ENCODE measurements around the gene ACAD10. TPM values are rescaled to one million over a fixed set of nuclear protein-coding genes. Genes with fewer than 3 reads are reported as not detected.

Gene ACAD10
- total RNA-seq, 4 donors from 2014 or later: 8.8 to 21.6 (median 16.8) TPM

DNA sequence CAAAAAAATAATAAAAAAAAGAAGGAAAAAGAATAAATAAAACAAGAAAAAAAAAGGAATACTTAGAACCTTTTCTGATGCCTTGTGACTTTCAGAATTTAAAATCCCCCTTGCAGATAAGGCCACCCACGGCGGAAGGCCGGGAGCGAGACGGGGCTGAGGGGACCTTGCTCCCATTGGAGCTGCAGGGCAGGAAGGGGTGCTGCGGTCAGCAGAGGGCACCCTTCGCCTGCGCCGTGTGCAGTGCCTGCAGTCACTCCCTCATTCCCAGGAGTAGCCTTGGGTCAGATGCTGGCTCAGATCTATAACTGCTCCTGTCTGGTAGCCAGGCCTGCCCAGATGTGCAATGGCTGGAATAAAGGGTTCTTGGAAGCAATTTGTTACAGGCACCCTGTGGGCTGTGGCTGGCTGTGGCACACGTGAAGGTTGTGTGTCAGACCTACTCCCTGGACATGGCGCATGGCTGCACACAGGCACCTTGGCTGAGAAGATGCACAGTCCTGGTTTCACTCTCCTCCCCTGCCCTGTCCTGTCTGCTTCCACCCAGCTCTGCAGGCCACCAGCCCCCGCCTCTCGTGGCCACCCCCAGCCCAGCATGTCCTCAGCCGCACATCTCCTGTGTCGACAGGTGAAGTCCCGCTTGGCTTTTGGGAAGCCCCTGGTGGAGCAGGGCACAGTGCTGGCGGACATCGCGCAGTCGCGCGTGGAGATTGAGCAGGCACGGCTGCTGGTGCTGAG, 67.5 kb downstream of the ACAD10 start:
- intact Hi-C loops (cut with DNase I): loop anchor here (2.0 kb wide), 1 partner anchor 59 kb away; no protein-coding TSS in a partner anchor
- TF ChIP-seq EP300 (IDR thresholded peaks at IDR 0.05) (no peak), POLR2A (IDR thresholded peaks at IDR 0.05; ENCODE audit: low read depth) (no peak), POLR2AphosphoS5 (IDR thresholded peaks at IDR 0.05) (peak; percentile 34 to 36)
- TF ChIP-seq, protein P1, sequence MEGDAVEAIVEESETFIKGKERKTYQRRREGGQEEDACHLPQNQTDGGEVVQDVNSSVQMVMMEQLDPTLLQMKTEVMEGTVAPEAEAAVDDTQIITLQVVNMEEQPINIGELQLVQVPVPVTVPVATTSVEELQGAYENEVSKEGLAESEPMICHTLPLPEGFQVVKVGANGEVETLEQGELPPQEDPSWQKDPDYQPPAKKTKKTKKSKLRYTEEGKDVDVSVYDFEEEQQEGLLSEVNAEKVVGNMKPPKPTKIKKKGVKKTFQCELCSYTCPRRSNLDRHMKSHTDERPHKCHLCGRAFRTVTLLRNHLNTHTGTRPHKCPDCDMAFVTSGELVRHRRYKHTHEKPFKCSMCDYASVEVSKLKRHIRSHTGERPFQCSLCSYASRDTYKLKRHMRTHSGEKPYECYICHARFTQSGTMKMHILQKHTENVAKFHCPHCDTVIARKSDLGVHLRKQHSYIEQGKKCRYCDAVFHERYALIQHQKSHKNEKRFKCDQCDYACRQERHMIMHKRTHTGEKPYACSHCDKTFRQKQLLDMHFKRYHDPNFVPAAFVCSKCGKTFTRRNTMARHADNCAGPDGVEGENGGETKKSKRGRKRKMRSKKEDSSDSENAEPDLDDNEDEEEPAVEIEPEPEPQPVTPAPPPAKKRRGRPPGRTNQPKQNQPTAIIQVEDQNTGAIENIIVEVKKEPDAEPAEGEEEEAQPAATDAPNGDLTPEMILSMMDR (IDR thresholded peaks at IDR 0.05): peak; percentile 79 to 87 (median 82)
- Histone ChIP-seq H3K9me3 (no peaks in the 10 kb centered on the region), H3K4me3 (no peak overlapping the region), H3K36me3 (peaks cover 0 to 70% (median 37%) of the 10 kb centered on the region in 4 donors), H3K27ac (replicated peaks in 1 of 4) (no peak overlapping the region), H3K27me3 (no peaks in the 10 kb centered on the region), H3K4me1 (peaks cover 24 to 36% (median 30%) of the 10 kb centered on the region in 4 donors)
- 65% methylated on average over 23 of the region's 23 CpGs for WGBS
- no peak for DNase-seq (ENCODE audit: extremely low spot score)

DNA sequence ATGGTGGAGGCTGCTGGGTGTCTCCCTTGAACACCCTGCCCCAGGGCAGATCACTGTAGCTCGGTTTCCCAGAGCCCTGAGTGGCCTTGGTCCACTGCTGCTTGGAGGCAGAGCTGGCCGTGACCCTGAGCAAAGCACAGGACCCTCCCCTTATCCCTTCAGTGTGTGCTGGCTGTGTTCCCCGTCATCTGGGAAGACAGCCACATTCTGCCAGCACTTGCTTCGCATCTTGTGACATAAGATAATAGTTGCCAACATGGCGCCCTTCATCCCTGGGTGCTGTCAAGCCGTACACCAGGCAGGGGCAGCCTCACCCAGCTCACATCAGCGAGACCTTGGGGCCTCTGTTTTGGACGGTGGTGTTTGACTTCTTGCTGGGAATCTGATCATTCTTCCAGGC, 68.8 kb downstream of the ACAD10 start:
- H3K4me3 ChIP-seq: no peak overlapping the region
- TF ChIP-seq EP300 (IDR thresholded peaks at IDR 0.05) (no peak), POLR2AphosphoS5 (IDR thresholded peaks at IDR 0.05) (no peak)
- TF ChIP-seq, protein P1 (IDR thresholded peaks at IDR 0.05): no peak
- H3K27me3 ChIP-seq: no peaks in the 10 kb centered on the region
- intact Hi-C loops (cut with DNase I): no loop called here
- H3K9me3 ChIP-seq: no peaks in the 10 kb centered on the region
- 74% methylated on average over 5 of the region's 8 CpGs for WGBS
- no peak for DNase-seq (ENCODE audit: extremely low spot score)
- no peak overlapping the region for H3K27ac ChIP-seq (replicated peaks in 1 of 4)
- peaks cover 0 to 59% (median 30%) of the 10 kb centered on the region in 4 donors for H3K36me3 ChIP-seq
- H3K4me1 ChIP-seq: peaks cover 16 to 27% (median 25%) of the 10 kb centered on the region in 4 donors

DNA sequence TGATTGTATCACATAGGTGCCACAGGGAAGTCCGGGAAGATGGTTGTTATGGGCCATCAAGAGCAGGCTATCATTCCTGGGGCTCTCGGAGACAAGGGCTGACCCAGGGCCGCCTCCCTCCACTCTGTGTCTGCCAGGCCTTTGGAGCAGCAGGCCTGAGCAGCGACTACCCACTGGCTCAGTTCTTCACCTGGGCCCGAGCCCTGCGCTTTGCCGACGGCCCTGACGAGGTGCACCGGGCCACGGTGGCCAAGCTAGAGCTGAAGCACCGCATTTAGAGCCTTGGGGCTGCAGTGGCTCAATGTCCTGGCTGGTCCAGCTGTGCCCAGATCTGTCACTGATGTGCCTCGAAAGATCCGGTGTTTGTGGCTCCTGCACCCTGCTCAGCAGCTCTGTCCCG, 70.3 kb downstream of the ACAD10 start:
- TF ChIP-seq, protein P1 (IDR thresholded peaks at IDR 0.05): no peak
- no peak for TF ChIP-seq EP300 (IDR thresholded peaks at IDR 0.05)
- TF ChIP-seq POLR2AphosphoS5 (IDR thresholded peaks at IDR 0.05): no peak
- no peak for TF ChIP-seq POLR2A (IDR thresholded peaks at IDR 0.05; ENCODE audit: low read depth)
- H3K36me3 ChIP-seq: peaks cover 0 to 46% (median 23%) of the 10 kb centered on the region in 4 donors

DNA sequence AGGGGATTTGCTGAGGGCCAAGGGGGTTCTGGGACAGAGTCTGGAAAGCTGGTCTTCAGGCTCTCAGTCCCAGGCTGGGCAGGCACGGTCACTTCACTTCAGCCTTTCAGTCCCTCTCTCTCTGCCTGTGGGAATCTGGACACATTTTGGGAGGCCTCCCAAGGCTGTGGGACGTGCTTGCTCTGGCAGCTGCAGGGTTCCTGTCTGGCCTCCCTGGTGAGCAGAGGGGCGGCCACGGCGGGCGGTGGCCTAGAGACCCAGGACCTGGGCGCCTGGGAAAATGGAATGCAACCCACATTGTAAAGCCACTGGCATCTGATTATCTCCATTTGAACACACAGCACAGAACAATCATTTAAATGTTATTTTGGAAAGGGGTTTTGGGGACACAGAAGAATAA, 70.8 kb downstream of the ACAD10 start:
- Histone ChIP-seq H3K27ac (replicated peaks in 1 of 4) (no peak overlapping the region), H3K36me3 (peaks cover 0 to 43% (median 23%) of the 10 kb centered on the region in 4 donors), H3K4me1 (peaks cover 16 to 27% (median 24%) of the 10 kb centered on the region in 4 donors), H3K4me3 (no peak overlapping the region), H3K9me3 (no peaks in the 10 kb centered on the region), H3K27me3 (no peaks in the 10 kb centered on the region)
- intact Hi-C loops (cut with DNase I): no loop called here
- TF ChIP-seq EP300 (IDR thresholded peaks at IDR 0.05) (no peak), POLR2A (IDR thresholded peaks at IDR 0.05; ENCODE audit: low read depth) (no peak), POLR2AphosphoS5 (IDR thresholded peaks at IDR 0.05) (no peak)
- TF ChIP-seq, protein P1 (IDR thresholded peaks at IDR 0.05): no peak
- WGBS: 85% methylated on average over 6 of the region's 7 CpGs
- DNase-seq (ENCODE audit: extremely low spot score): no peak

More for the DNA sequence above, 70.3 kb downstream of the ACAD10 start:
- H3K27ac ChIP-seq (replicated peaks in 1 of 4): no peak overlapping the region
- WGBS: 94% methylated on average over 12 of the region's 15 CpGs
- intact Hi-C loops (cut with DNase I): no loop called here
- H3K4me1 ChIP-seq: peaks cover 16 to 27% (median 24%) of the 10 kb centered on the region in 4 donors
- no peaks in the 10 kb centered on the region for H3K27me3 ChIP-seq
- no peak overlapping the region for H3K4me3 ChIP-seq
- no peak for DNase-seq (ENCODE audit: extremely low spot score)
- no peaks in the 10 kb centered on the region for H3K9me3 ChIP-seq
